GM23248 (cell line): Measurements from ENCODE around the gene PTBP1.

Experiments used
- EZH2 ChIP-seq: fragments of 200-600 bp; sonication (generic); IDR thresholded peaks from 2 replicates; pipeline ENCODE4 v1.6.1; 2018; ENCODE audit warnings: antibody characterized with exemption, mild to moderate bottlenecking; ENCODE audit not compliant: insufficient read depth, poor library complexity, severe bottlenecking
- EZH2phosphoT487 ChIP-seq: fragments of 200-600 bp; sonication (generic); IDR thresholded peaks from 2 replicates; pipeline ENCODE4 v1.6.1; 2018; ENCODE audit warnings: antibody characterized with exemption, moderate library complexity, mild to moderate bottlenecking, low read depth; ENCODE audit not compliant: insufficient read depth

DNA sequence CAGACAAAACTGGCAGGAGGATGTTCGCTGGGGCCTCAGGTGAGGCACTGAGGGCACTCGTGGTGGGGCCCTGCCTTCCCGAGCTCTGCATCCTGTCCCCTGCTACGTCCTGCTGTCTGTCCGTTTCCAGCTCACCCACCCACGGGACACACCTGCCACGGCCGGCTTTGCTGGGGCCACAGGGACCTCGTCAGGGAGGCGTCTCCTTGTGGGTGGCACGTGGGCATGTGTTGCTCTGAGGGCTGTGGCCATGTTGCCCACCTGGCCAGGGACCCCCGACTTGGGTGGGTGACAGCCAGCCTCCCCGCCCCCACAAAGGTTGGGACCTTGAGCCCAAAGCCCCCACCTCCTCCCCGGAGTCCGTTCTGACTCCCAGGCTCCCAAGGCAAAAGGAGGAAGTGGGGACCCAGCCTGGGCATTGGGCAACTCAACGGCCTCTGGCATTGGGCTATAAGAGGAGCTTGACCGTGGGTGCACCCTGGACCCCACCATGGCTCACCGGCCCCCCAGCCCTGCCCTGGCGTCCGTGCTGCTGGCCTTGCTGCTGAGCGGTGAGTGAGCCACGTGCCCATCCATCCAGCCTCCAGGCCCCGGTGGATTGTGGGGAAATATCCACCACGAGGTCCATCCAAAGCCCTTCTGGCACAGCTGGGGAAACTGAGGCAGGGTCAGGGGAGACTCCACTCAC, 43.4 kb downstream of the PTBP1 start, which contains the start of gene PRTN3:
- TF ChIP-seq EZH2 (no peak), EZH2phosphoT487 (no peak)
